IMR-90 (cell line): ENCODE data around the gene SFSWAP. TPM values are rescaled to one million over a fixed set of nuclear protein-coding genes. Genes with fewer than 3 reads are reported as not detected.

Source experiments
- ATAC-seq: fragments of 200-7000 bp; cut with Tn5 transposase; 2 replicates; pipeline ENCODE4 v1.9.1; 2020; ENCODE audit warnings: low read depth, mild to moderate bottlenecking, moderate library complexity
- BruUV-seq: library from RNA; stranded (reverse); fragments of 400-500 nt; replicated peaks from 2 replicates; lab custom pipeline; 2021; lab: Mats Ljungman, UMichigan
- CTCF ChIA-PET: fragments of 300-600 bp; formaldehyde crosslinking; extraction: SDS; loops from one replicate; lab custom pipeline; 2021; ENCODE audit warnings: antibody characterized with exemption; lab: Yijun Ruan, JAX
- POLR2A ChIA-PET: fragments of 300-600 bp; sonication (Branson Sonifier 250); formaldehyde crosslinking; loops from one replicate; lab custom pipeline; 2022; ENCODE audit warnings: antibody characterized with exemption; ENCODE audit not compliant: unreplicated experiment; lab: Charles Lee
- DNase-seq: peaks from one replicate; pipeline ENCODE4 v3.0.0; 2013
- H2AFZ ChIP-seq: replicated peaks from 2 replicates; pipeline ENCODE3; 2013; ENCODE audit warnings: low read length, mild to moderate bottlenecking; ENCODE audit not compliant: poor library complexity
- H2AK5ac ChIP-seq: 2 replicates; pipeline ENCODE4 v1.6.1; 2013; ENCODE audit warnings: low read depth, low read length, inconsistent platforms
- H2AK9ac ChIP-seq: replicated peaks from 2 replicates; pipeline ENCODE3; 2013; ENCODE audit warnings: mild to moderate bottlenecking, low read depth, low read length, moderate library complexity; ENCODE audit not compliant: poor library complexity
- H2BK120ac ChIP-seq: 2 replicates; pipeline ENCODE4 v1.6.1; 2013; ENCODE audit warnings: low read depth, low read length, inconsistent platforms
- H2BK15ac ChIP-seq: 3 replicates; pipeline ENCODE4 v1.6.1; 2013; ENCODE audit warnings: low read depth, low read length, inconsistent platforms
- H2BK20ac ChIP-seq: 2 replicates; pipeline ENCODE4 v1.6.1; 2013; ENCODE audit warnings: low read depth, mild to moderate bottlenecking, inconsistent platforms, low read length, moderate library complexity
- H2BK5ac ChIP-seq: 2 replicates; pipeline ENCODE4 v1.6.1; 2013; ENCODE audit warnings: mild to moderate bottlenecking, low read depth, low read length, inconsistent platforms; ENCODE audit not compliant: poor library complexity, severe bottlenecking
- H3K14ac ChIP-seq: replicated peaks from 2 replicates; pipeline ENCODE4 v1.6.1; 2013; ENCODE audit warnings: low read depth, low read length, inconsistent platforms
- H3K18ac ChIP-seq: 2 replicates; pipeline ENCODE4 v1.6.1; 2013; ENCODE audit warnings: low read depth, low read length, control low read depth
- H3K23ac ChIP-seq: 2 replicates; pipeline ENCODE4 v1.6.1; 2013; ENCODE audit warnings: low read depth, low read length, inconsistent platforms
- H3K27ac ChIP-seq: 2 replicates; pipeline ENCODE4 v1.5.1; 2013; ENCODE audit warnings: mild to moderate bottlenecking, control low read depth, low read length; ENCODE audit not compliant: insufficient read depth
- H3K27me3 ChIP-seq: 2 replicates; pipeline ENCODE4 v1.6.1; 2013; ENCODE audit warnings: low read length; ENCODE audit not compliant: control insufficient read depth, insufficient read depth
- H3K36me3 ChIP-seq: 2 replicates; pipeline ENCODE4 v1.6.1; 2013; ENCODE audit warnings: low read length, mixed read lengths; ENCODE audit not compliant: control insufficient read depth, insufficient read depth
- H3K4ac ChIP-seq: 2 replicates; pipeline ENCODE4 v1.6.1; 2013; ENCODE audit warnings: low read depth, low read length, inconsistent platforms
- H3K4me1 ChIP-seq: 2 replicates; pipeline ENCODE4 v1.6.1; 2013; ENCODE audit warnings: low read length, mixed read lengths; ENCODE audit not compliant: control insufficient read depth, insufficient read depth
- H3K4me2 ChIP-seq: 2 replicates; pipeline ENCODE4 v1.6.1; 2013; ENCODE audit warnings: low read depth, mild to moderate bottlenecking, control low read depth, low read length, moderate library complexity
- H3K4me3 ChIP-seq: 2 replicates; pipeline ENCODE4 v1.5.1; 2013; ENCODE audit warnings: low read depth, mild to moderate bottlenecking, control low read depth, low read length, moderate library complexity; ENCODE audit not compliant: insufficient read depth
- H3K56ac ChIP-seq: 2 replicates; pipeline ENCODE4 v1.6.1; 2013; ENCODE audit warnings: low read length, inconsistent platforms; ENCODE audit not compliant: insufficient read depth; ENCODE audit errors: extremely low read depth
- H3K79me1 ChIP-seq, 2 experiments: 2 replicates each; pipeline ENCODE4 v1.6.1; 2013; ENCODE audit warnings: low read length in 2 of 2, inconsistent platforms in 1 of 2, low read depth in 1 of 2
- H3K9ac ChIP-seq: 2 replicates; pipeline ENCODE4 v1.6.1; 2013; ENCODE audit warnings: low read depth, low read length, control low read depth
- H3K9me1 ChIP-seq: 2 replicates; pipeline ENCODE4 v1.6.1; 2013; ENCODE audit warnings: low read length, inconsistent platforms; ENCODE audit not compliant: insufficient read depth
- H3K9me3 ChIP-seq: 2 replicates; pipeline ENCODE4 v1.6.1; 2013; ENCODE audit warnings: low read length; ENCODE audit not compliant: control insufficient read depth, insufficient read depth
- H4K20me1 ChIP-seq: 2 replicates; pipeline ENCODE4 v1.6.1; 2013; ENCODE audit warnings: low read length, inconsistent platforms; ENCODE audit not compliant: insufficient read depth
- H4K5ac ChIP-seq: 2 replicates; pipeline ENCODE4 v1.6.1; 2013; ENCODE audit warnings: mild to moderate bottlenecking, low read depth, low read length, control low read depth
- H4K8ac ChIP-seq, 2 experiments: 2 replicates each; pipeline ENCODE4 v1.6.1; 2013; ENCODE audit warnings: low read depth in 2 of 2, low read length in 2 of 2, control low read depth in 1 of 2, inconsistent platforms in 1 of 2
- H4K91ac ChIP-seq: 2 replicates; pipeline ENCODE4 v1.6.1; 2013; ENCODE audit warnings: low read depth, low read length, inconsistent platforms; ENCODE audit not compliant: insufficient read depth
- BHLHE40 ChIP-seq: fragments of 150-350 bp; IDR thresholded peaks from 2 replicates; pipeline ENCODE4 v1.6.1; 2016; ENCODE audit warnings: mild to moderate bottlenecking, low read depth, low read length
- CEBPB ChIP-seq: IDR thresholded peaks from 2 replicates; pipeline ENCODE4 v1.6.1; 2012; ENCODE audit warnings: low read depth, low read length, improper control_type of control experiment
- CHD1 ChIP-seq: IDR thresholded peaks from 2 replicates; pipeline ENCODE4 v1.6.1; 2012; ENCODE audit warnings: low read depth, low read length, improper control_type of control experiment
- FOS ChIP-seq: fragments of 150-350 bp; IDR thresholded peaks from 2 replicates; pipeline ENCODE4 v1.6.1; 2016; ENCODE audit warnings: low read depth, low read length
- MAFK ChIP-seq: IDR thresholded peaks from 2 replicates; pipeline ENCODE4 v1.6.1; 2012; ENCODE audit warnings: low read depth, low read length, improper control_type of control experiment
- MAZ ChIP-seq: IDR thresholded peaks from 2 replicates; pipeline ENCODE4 v1.6.1; 2012; ENCODE audit warnings: low read depth, mild to moderate bottlenecking, low read length, improper control_type of control experiment, moderate library complexity, borderline replicate concordance
- MXI1 ChIP-seq: IDR thresholded peaks from 2 replicates; pipeline ENCODE4 v1.6.1; 2012; ENCODE audit warnings: low read depth, mild to moderate bottlenecking, low read length, moderate library complexity, borderline replicate concordance
- NFE2L2 ChIP-seq: fragments of 150-350 bp; IDR thresholded peaks from 2 replicates; pipeline ENCODE4 v1.6.1; 2016; ENCODE audit warnings: low read depth, mild to moderate bottlenecking, low read length
- POLR2A ChIP-seq: IDR thresholded peaks from 2 replicates; pipeline ENCODE4 v1.6.1; 2012; ENCODE audit warnings: mild to moderate bottlenecking, low read depth, low read length
- RAD21 ChIP-seq: IDR thresholded peaks from 2 replicates; pipeline ENCODE4 v1.6.1; 2012; ENCODE audit warnings: low read length, improper control_type of control experiment
- RCOR1 ChIP-seq: IDR thresholded peaks from 2 replicates; pipeline ENCODE4 v1.6.1; 2012; ENCODE audit warnings: mild to moderate bottlenecking, low read length, improper control_type of control experiment; ENCODE audit not compliant: insufficient replicate concordance
- RFX5 ChIP-seq: IDR thresholded peaks from 2 replicates; pipeline ENCODE4 v1.8.0; 2012; ENCODE audit warnings: low read depth, mild to moderate bottlenecking, low read length, moderate library complexity
- SMC3 ChIP-seq: fragments of 150-350 bp; IDR thresholded peaks from 2 replicates; pipeline ENCODE4 v1.6.1; 2016; ENCODE audit warnings: low read depth, mild to moderate bottlenecking, antibody characterized with exemption, low read length, moderate library complexity
- WGBS, 2 experiments: methylation state at CpG; one replicate each; pipeline versions ENCODE4 v1.1.5 to v1.1.7; 2013; ENCODE audit warnings: missing lambda C conversion rate in 2 of 2; ENCODE audit not compliant: insufficient read length in 1 of 2; ENCODE audit errors: extremely low coverage in 2 of 2; 5-methylcytosine and 5-hydroxymethylcytosine counted together
- dilution Hi-C: fragments of 300-500 bp; cut with HindIII; formaldehyde crosslinking; loops from one replicate; pipeline ENCODE4 v1.14.3; 2018; ENCODE audit warnings: low sequenced_read_pairs; ENCODE audit not compliant: unreplicated experiment
- in situ Hi-C: fragments of 300-500 bp; cut with MboI; formaldehyde crosslinking; loops from 3 replicates; pipeline ENCODE4 v1.14.3; 2019; ENCODE audit warnings: low sequenced_read_pairs, inconsistent platforms, mixed read lengths
- intact Hi-C: fragments of 100-400 bp; cut with micrococcal nuclease; formaldehyde crosslinking; loops from 2 replicates; pipeline ENCODE4 v1.10.0; 2022
- polyA plus RNA-seq, 3 experiments: library from polyadenylated mRNA; depleted of rRNA; stranded (reverse); fragments of >200 nt; gene quantifications; 2 replicates each; pipeline ENCODE4 v1.2.3, GENCODE V29; 2012; ENCODE audit warnings: low replicate concordance in 1 of 3
- total RNA-seq: library from RNA; depleted of rRNA; stranded (reverse); fragments of >200 nt; gene quantifications from 2 replicates; pipeline ENCODE4 v1.2.3, GENCODE V29; 2012
- TF ChIP-seq, protein P1 (sequence below): fragments of 150-350 bp; IDR thresholded peaks from 2 replicates; pipeline ENCODE4 v1.6.1; 2017; ENCODE audit warnings: mild to moderate bottlenecking, antibody characterized with exemption, low read length, low read depth
- TF ChIP-seq, protein P2 (sequence below): conservative IDR thresholded peaks from 2 replicates; pipeline ENCODE4 v1.5.1; 2012; ENCODE audit warnings: mild to moderate bottlenecking, low read depth, low read length, improper control_type of control experiment
- TF ChIP-seq, protein P3 (sequence below): fragments of 150-350 bp; IDR thresholded peaks from 2 replicates; pipeline ENCODE4 v1.6.1; 2016; ENCODE audit warnings: low read depth, mild to moderate bottlenecking, low read length, moderate library complexity, borderline replicate concordance

SFSWAP gene
- total and polyA plus RNA-seq, 2 of the 4 experiments (the other 2 are of a cell fraction), result 19.7 to 22.4 TPM

DNA sequence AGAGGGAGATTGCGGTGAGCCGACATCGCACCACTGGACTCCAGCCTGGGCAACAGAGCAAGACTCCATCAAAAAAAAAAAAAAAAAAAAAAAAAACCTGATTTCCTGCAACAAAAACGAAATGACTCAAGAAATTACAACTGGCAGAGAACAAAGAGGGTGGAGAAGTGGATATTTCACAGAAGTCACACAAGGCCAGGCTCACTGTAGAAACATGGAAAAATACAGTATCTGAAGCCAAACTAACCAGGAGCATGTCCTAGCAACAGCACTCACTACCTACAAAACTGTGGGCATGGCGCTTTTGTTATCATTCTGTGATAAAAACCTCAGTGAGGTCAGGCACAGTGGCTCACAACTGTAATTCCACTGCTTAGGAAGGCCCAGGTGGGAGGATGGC, 105.6 kb downstream of the SFSWAP start:
- Histone ChIP-seq H4K8ac (no peak overlapping the region), H3K9ac (no peak overlapping the region), H3K27ac (no peak overlapping the region), H3K4ac (no peak overlapping the region), H2BK120ac (no peak overlapping the region), H3K36me3 (no peaks in the 10 kb centered on the region), H3K9me1 (no peaks in the 10 kb centered on the region), H3K9me3 (peaks cover 3% of the 10 kb centered on the region; the same call in 1 of the 2 replicates), H3K27me3 (no peaks in the 10 kb centered on the region; the same call in 1 of the 2 replicates), H3K14ac (no peak overlapping the region), H2BK20ac (no peak overlapping the region), H4K20me1 (no peaks in the 10 kb centered on the region), H2BK15ac (no peak overlapping the region), H2AK5ac (no peak overlapping the region), H2AK9ac (no peak overlapping the region), H3K4me1 (no peaks in the 10 kb centered on the region), H3K4me2 (no peak overlapping the region), H3K79me1 (no peaks in the 10 kb centered on the region), H3K18ac (no peak overlapping the region), H3K23ac (no peak overlapping the region), H3K4me3 (no peak overlapping the region), H4K5ac (no peak overlapping the region), H3K56ac (no peak overlapping the region), H4K91ac (no peak overlapping the region), H2BK5ac (no peak overlapping the region), H2AFZ (no peak overlapping the region)
- ATAC-seq, result no peak
- in situ Hi-C loops, result no loop called here
- ChIA-PET POLR2A (interaction anchor here (0.6 kb wide), 1 partner anchor 939 kb away, joined by 3 read pairs; no protein-coding TSS in a partner anchor), CTCF (interaction anchor here (0.6 kb wide), 1 partner anchor 1069 kb away, joined by 3 read pairs; no protein-coding TSS in a partner anchor)
- no peak for DNase-seq
- intact Hi-C loops, result no loop called here
- no CpG with 5 or more reads among the region's 5 CpGs for WGBS, 2 experiments
- TF ChIP-seq NFE2L2 (no peak), CHD1 (no peak), RCOR1 (no peak), FOS (no peak), MAZ (no peak), BHLHE40 (no peak), RAD21 (no peak), CEBPB (no peak), MAFK (no peak), POLR2A (no peak), MXI1 (no peak), SMC3 (no peak), RFX5 (no peak)
- TF ChIP-seq, protein P1, sequence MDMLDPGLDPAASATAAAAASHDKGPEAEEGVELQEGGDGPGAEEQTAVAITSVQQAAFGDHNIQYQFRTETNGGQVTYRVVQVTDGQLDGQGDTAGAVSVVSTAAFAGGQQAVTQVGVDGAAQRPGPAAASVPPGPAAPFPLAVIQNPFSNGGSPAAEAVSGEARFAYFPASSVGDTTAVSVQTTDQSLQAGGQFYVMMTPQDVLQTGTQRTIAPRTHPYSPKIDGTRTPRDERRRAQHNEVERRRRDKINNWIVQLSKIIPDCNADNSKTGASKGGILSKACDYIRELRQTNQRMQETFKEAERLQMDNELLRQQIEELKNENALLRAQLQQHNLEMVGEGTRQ, result no peak
- TF ChIP-seq, protein P2, sequence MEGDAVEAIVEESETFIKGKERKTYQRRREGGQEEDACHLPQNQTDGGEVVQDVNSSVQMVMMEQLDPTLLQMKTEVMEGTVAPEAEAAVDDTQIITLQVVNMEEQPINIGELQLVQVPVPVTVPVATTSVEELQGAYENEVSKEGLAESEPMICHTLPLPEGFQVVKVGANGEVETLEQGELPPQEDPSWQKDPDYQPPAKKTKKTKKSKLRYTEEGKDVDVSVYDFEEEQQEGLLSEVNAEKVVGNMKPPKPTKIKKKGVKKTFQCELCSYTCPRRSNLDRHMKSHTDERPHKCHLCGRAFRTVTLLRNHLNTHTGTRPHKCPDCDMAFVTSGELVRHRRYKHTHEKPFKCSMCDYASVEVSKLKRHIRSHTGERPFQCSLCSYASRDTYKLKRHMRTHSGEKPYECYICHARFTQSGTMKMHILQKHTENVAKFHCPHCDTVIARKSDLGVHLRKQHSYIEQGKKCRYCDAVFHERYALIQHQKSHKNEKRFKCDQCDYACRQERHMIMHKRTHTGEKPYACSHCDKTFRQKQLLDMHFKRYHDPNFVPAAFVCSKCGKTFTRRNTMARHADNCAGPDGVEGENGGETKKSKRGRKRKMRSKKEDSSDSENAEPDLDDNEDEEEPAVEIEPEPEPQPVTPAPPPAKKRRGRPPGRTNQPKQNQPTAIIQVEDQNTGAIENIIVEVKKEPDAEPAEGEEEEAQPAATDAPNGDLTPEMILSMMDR, result no peak
- TF ChIP-seq, protein P3, sequence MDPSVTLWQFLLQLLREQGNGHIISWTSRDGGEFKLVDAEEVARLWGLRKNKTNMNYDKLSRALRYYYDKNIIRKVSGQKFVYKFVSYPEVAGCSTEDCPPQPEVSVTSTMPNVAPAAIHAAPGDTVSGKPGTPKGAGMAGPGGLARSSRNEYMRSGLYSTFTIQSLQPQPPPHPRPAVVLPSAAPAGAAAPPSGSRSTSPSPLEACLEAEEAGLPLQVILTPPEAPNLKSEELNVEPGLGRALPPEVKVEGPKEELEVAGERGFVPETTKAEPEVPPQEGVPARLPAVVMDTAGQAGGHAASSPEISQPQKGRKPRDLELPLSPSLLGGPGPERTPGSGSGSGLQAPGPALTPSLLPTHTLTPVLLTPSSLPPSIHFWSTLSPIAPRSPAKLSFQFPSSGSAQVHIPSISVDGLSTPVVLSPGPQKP, result no peak
- dilution Hi-C loops, result no loop called here
- no TSS peak for BruUV-seq
